GM19452 (cell line): ENCODE results near the gene GCSH.
A peak's percentile ranks its signal among the peaks of the same experiment; 100 is the strongest.

Experiments used
- ATAC-seq: cut with Tn5 transposase; IDR thresholded peaks from one replicate; pipeline ENCODE4 v1.9.1; 2021; ENCODE audit not compliant: unreplicated experiment

GCSH gene

GRCh38 chr16:81105946-81106345 is 9.8 kb upstream of the GCSH start:
- no peak for ATAC-seq

GRCh38 chr16:81101702-81102101 is 5.5 kb upstream of the GCSH start:
- ATAC-seq = no peak

GRCh38 chr16:81099958-81100357 is 3.8 kb upstream of the GCSH start:
- ATAC-seq = no peak

DNA sequence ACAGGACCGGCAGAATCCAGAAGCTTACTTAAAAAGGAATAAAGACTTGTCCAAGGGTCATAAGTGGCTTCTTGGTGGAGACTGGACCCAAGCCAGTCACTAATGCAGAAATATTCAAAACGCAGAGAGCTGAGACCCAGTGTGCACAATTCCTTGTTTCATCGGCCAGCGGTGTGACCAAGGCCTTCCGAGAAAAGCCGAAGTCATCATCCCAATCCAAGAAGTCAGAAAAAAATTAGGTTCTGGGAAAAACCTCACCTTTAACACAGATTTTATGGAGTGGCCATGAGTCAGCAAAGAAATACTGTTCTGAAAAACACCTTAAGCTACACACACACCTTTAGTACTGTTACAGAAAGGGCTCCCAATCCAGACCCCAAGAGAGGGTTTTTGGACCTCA is 1.0 kb upstream of the GCSH start:
- ATAC-seq = no peak

GRCh38 chr16:81096715-81097208 is 567 bp upstream of the GCSH start:
- ATAC-seq = no peak

DNA sequence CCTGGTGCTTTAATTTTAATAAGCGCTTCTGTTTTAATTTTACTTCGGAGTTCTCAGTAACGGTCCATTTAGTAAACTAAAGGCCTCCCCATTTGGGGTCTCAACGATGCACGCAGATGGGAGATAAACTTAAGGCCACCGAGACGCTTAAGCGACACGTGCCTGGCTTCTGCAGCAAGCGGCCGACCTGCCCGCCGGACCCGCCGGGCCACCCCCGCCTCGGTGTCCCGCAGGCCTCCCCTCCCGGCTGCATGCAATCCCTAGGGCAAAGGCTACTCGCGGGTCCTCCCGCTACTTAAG is 592 bp downstream of the GCSH start:
- peak; percentile 9 for ATAC-seq

DNA sequence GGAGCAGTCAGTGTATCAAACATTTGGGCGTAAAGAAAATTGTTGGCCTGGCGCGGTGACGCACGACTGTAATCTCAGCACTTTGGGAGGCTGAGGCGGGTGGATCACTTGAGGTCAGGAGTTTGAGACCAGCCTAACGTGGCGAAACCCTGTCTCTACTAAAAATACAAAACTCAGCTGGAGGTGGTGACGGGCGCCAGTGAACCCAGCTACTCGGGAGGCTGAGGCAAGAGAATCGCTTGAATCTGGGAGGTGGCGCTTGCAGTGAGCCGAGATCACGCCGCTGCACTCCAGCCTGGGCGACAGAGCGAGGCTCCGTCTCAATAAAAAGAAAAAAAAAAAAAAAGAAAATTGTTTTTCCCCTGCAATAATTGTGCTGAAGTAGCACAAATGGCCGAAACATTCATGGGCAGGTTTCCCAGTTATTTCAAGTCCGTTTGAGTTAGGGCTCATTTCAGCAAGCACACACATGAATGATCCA is 1.4 kb downstream of the GCSH start:
- no peak for ATAC-seq

DNA sequence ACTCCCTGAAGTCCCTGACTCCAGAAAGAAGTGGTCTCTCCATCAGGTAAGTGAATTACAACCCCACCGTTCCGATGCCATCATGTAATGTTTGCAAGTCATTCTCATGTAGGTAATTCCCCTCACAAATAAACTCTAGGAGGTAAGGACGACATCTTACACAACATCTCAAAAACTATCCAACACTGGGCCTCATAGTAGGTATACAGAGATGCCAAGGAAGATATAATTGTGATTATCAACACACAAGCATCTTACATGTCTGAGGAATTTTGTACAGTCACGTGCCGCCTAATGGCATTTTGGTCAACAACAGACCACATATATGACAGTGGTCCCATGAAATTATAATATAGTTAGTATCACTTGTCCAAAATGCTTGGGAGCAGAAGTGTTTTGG is 7.4 kb downstream of the GCSH start:
- ATAC-seq = no peak

DNA sequence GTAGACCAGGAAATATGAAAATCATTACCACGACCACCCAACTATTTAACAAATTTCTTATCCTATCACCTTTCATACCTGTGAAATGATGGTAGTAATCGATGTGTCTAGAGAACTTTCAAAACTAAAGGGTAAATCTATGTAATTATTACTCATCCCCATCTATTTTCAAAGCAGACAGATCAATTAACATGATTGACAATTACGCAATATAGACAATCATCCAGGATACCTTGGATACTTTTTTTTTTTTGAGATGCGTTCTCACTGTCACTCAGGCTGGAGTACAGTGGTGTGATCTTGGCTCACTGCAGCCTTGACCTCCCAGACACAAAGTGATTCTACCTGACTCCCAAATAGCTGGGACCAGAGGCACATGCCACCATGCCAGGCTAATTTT is 15.2 kb downstream of the GCSH start:
- ATAC-seq = no peak

- no peak for ATAC-seq
These were observed 16.0 kb downstream of the GCSH start for GRCh38 chr16:81080233-81080632.

DNA sequence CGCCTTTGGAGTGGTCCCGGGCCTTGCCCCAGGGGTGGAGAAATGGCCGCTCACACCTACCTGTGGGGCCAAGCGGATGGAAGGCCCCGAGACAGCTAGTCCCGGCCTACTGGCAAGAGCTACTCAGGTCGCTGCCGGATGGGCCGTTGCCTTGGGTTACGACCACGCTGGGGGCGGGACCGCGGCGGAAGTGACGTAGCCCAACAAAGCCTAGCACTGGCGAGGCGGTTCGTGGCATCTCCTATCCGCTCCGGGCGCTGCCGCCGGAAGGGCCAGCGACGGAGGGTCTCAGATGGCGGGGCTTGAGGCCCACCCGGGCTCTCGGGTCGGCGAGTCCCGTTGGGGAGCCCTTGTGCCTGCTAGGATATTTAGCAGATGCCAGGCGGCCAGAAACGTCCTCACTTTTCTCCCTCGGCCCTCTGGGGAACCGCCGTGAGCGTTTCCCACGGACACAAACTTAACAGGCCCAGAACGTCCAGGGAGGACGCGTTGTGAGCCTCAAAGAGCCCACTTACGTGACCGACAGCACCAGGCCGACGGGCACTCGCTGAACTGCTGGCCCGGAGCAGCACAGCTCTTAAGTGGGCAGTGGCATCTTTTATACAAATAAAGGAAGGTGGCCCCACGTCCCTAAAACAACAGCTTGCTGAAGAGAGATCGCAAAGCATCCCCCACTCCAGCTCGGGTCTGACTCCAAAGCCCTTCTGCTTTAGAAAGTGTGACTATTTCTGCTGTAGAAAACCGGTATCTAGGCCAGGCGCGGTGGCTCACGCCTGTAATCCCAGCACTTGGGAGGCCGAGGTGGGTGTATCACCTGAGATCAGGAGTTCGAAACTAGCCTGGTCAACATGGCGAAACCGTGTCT is 18.9 kb downstream of the GCSH start, which contains the start of gene C16orf46:
Gene C16orf46, minus strand, starts transcription at position 163 of the 865 bp plus-strand sequence. CDS start 13,283 bp downstream, outside the sequence.
- peak; percentile 94 for ATAC-seq

GRCh38 chr16:81076566-81077075 is 19.6 kb downstream of the GCSH start:
- peak; percentile 78 for ATAC-seq

DNA sequence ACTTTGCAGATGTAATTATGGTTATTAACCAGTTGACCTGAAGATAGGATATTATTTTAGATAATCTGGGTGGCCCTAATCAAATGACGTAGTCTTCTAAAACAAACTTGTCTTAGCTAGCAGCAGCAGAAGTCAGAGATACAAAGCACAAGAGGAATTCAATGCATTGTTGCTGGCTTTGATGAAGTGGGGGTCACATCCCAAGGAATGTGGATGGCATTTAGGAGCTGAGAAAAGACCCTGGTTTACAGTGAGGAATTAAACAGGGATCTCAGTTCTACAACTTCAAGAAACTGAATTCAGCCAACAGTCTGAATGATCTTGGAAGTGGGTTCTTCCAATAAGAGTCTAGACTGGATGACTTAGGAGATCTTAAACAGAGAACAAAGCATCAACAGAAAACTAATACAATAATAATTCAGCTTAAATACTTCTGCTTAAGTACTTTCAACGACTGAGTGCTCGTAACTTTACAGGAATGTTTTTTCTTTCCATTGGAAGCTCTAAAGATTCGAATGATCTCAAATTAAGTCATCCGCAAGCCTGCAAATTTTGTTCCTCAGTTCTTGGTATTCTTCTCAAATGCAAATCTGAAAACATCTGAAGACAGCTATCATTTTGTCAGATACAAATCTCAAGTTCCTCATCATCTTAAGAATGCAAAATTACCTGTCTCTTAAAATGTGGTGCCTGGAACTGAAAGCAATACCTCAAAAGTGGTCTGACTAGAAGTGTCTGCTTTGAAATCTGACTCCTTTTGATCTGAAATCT is 22.4 kb downstream of the GCSH start:
- no peak for ATAC-seq

GRCh38 chr16:81071805-81072204 is 24.4 kb downstream of the GCSH start:
- no peak for ATAC-seq

- no peak for ATAC-seq
These were observed 25.2 kb downstream of the GCSH start for GRCh38 chr16:81070979-81071378.

GRCh38 chr16:81069063-81069462 is 27.1 kb downstream of the GCSH start:
- no peak for ATAC-seq

- no peak for ATAC-seq
These were observed 29.0 kb downstream of the GCSH start for GRCh38 chr16:81067166-81067565.

DNA sequence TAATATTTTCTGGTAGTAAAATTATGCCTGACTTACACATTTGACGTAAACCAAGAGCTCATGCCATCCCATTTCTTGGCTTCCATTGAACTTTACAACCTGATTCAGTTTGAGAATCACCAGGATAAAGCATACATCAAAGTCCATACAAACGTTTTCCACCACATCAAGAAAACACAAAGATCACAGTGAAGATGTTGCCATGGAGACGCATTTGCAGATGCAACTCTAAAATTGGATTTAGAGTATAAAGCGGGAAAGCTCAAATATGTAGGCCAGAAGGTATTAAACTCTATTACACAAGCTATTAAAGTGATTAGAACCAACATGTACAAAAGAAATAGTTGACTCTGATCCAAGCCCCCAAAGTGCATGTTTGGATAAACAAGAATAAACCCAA is 29.5 kb downstream of the GCSH start:
- ATAC-seq = no peak

DNA sequence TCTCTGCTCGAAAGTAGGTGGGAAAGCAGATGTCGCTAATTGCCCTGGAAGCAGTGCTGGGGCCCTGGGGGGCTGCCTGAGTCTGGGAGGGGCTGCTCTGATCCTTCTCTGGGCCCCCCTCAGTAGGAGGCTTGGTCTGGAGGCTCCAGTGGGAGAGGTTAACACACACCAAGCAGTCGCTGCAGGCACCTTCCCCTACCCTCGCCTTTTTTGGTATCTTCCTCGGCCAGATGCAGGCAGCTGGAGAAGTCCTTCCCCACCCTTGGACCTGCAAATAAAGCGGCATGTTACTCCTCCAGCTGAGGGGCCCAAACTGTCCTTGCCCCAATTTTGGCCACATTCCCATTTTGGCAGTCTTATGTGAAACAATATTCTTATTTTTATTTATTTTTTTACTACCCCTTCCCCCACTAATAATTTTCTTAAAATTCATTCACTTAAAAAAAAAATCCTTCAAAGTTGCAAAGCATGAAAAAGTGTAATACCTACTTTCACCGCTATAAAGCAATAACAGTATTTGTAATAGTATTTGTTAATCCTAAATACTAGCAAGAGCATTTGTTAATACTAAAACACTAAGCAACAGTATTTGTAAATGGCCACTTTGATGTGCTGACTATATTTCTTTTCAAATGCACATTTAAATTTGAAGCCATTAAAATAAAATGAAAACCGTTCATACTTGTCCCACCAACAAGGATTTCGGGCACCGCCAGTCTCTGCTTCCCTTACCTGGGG is 34.2 kb downstream of the GCSH start:
- no peak for ATAC-seq

DNA sequence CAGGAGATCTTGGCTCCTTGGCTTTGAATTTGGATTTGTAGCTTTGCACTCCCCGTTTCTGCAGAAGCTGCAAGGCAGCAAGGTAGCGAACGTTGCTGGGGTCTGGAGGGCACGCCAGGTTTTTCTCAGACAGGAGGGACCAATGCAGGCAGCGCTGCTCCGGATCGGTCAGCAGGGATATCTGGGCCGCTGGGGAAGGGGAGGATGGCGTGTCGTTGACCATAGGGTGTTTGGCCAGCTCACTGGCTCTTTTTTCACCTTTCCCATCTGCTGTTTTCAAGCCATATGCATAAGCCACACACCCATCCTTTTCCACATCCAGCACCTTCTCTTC is 34.9 kb downstream of the GCSH start:
- no peak for ATAC-seq

- no peak for ATAC-seq
These were observed 35.5 kb downstream of the GCSH start for GRCh38 chr16:81060576-81061306.
